Osteocyte (in vitro differentiated cells): ENCODE measurements around the gene ST3GAL3. TPM values are rescaled to one million over a fixed set of nuclear protein-coding genes. Genes with fewer than 3 reads are reported as not detected.
"Not testable (repeated sequence)": the region's sequence is repeated elsewhere in the genome, so short reads cannot be mapped to it uniquely, and the experiment has no call there.

ENCODE experiments used
- DNase-seq: peaks from one replicate; pipeline ENCODE4 v3.0.0; 2021; ENCODE audit warnings: mixed read lengths; ENCODE audit not compliant: unreplicated experiment; ENCODE audit errors: extremely low spot score
- H3K27ac Mint-ChIP-seq: one replicate; pipeline ENCODE4 v1.8.0; 2021; ENCODE audit warnings: mild to moderate bottlenecking, mixed read lengths; ENCODE audit not compliant: unreplicated experiment
- H3K27me3 Mint-ChIP-seq: one replicate; pipeline ENCODE4 v1.8.0; 2021; ENCODE audit warnings: mixed read lengths; ENCODE audit not compliant: unreplicated experiment
- H3K36me3 Mint-ChIP-seq: one replicate; pipeline ENCODE4 v1.8.0; 2021; ENCODE audit warnings: mixed read lengths; ENCODE audit not compliant: unreplicated experiment
- H3K4me1 Mint-ChIP-seq: one replicate; pipeline ENCODE4 v1.8.0; 2021; ENCODE audit warnings: mixed read lengths; ENCODE audit not compliant: unreplicated experiment
- H3K4me3 Mint-ChIP-seq: one replicate; pipeline ENCODE4 v1.8.0; 2021; ENCODE audit warnings: mild to moderate bottlenecking, moderate library complexity, mixed read lengths; ENCODE audit not compliant: unreplicated experiment
- H3K9me3 Mint-ChIP-seq: one replicate; pipeline ENCODE4 v1.8.0; 2021; ENCODE audit warnings: mixed read lengths; ENCODE audit not compliant: unreplicated experiment
- CTCF ChIP-seq: fragments of 200-600 bp; sonication (generic); IDR thresholded peaks from 2 replicates; pipeline ENCODE4 v1.5.0; 2021; ENCODE audit warnings: antibody characterized with exemption, mild to moderate bottlenecking, moderate library complexity
- total RNA-seq: library from RNA; stranded (reverse); gene quantifications from 2 replicates; pipeline ENCODE4 v1.2.1, GENCODE V29; 2021

Gene ST3GAL3
- total RNA-seq, 1 donor from 2014 or later, result 26.4 TPM

GRCh38 chr1:43776043-43776761 lies 68.9 kb downstream of the ST3GAL3 start:
- Mint-ChIP-seq H3K27ac (peak overlapping the region; percentile 79), H3K4me3 (no peak overlapping the region), H3K36me3 (peaks cover 32% of the 10 kb centered on the region), H3K9me3 (peaks cover 17% of the 10 kb centered on the region), H3K4me1 (peaks cover 29% of the 10 kb centered on the region), H3K27me3 (no peaks in the 10 kb centered on the region)
- no peak for DNase-seq
- no peak for TF ChIP-seq CTCF

GRCh38 chr1:43777916-43778315 lies 70.6 kb downstream of the ST3GAL3 start:
- not testable (repeated sequence) for DNase-seq, H3K4me3 Mint-ChIP-seq, H3K27me3 Mint-ChIP-seq, H3K27ac Mint-ChIP-seq
- Mint-ChIP-seq H3K4me1 (peaks cover 31% of the 10 kb centered on the region), H3K9me3 (peaks cover 17% of the 10 kb centered on the region), H3K36me3 (peaks cover 35% of the 10 kb centered on the region)

GRCh38 chr1:43779266-43779665 lies 71.9 kb downstream of the ST3GAL3 start:
- Mint-ChIP-seq H3K4me1 (peaks cover 35% of the 10 kb centered on the region), H3K36me3 (peaks cover 33% of the 10 kb centered on the region), H3K9me3 (peaks cover 17% of the 10 kb centered on the region), H3K27me3 (no peaks in the 10 kb centered on the region), H3K27ac (no peak overlapping the region), H3K4me3 (no peak overlapping the region)
- no peak for DNase-seq
- no peak for TF ChIP-seq CTCF

GRCh38 chr1:43779805-43780403 lies 72.6 kb downstream of the ST3GAL3 start:
- Mint-ChIP-seq H3K4me1 (peaks cover 30% of the 10 kb centered on the region), H3K27ac (no peak overlapping the region), H3K9me3 (peaks cover 17% of the 10 kb centered on the region), H3K27me3 (no peaks in the 10 kb centered on the region), H3K36me3 (peaks cover 33% of the 10 kb centered on the region), H3K4me3 (no peak overlapping the region)
- DNase-seq, result no peak
- TF ChIP-seq CTCF, result no peak

GRCh38 chr1:43781574-43781973 lies 74.2 kb downstream of the ST3GAL3 start:
- peaks cover 17% of the 10 kb centered on the region for H3K4me1 Mint-ChIP-seq
- peak overlapping the region; percentile 21 for H3K27ac Mint-ChIP-seq
- H3K36me3 Mint-ChIP-seq, result peaks cover 29% of the 10 kb centered on the region
- no peaks in the 10 kb centered on the region for H3K27me3 Mint-ChIP-seq
- no peak for DNase-seq
- TF ChIP-seq CTCF, result no peak
- no peak overlapping the region for H3K4me3 Mint-ChIP-seq
- H3K9me3 Mint-ChIP-seq, result peaks cover 17% of the 10 kb centered on the region
